ENCODE results near the gene LRMDA. TPM values are rescaled to one million over a fixed set of nuclear protein-coding genes. Genes with fewer than 3 reads are reported as not detected.
A peak's percentile ranks its signal among the peaks of the same experiment; 100 is the strongest.

LRMDA gene
- total RNA-seq, 1 experiment from 2014 or later: 1.2 TPM

GRCh38 chr10:76428551-76429367, 997.3 kb downstream of the LRMDA start:
- no peak overlapping the region for H3K27ac ChIP-seq (ENCODE audit: low read length)
- H3K4me1 ChIP-seq (ENCODE audit: insufficient read depth, low read length): peaks cover 25% of the 10 kb centered on the region
- POLR2A ChIA-PET (ENCODE audit: unreplicated experiment): no interaction called here
- DNase-seq (peak; percentile 87), ATAC-seq (peak; percentile 12; the same call in 1 of the 2 replicates)
- 0 out of 2 replicates have a peak overlapping the region, but pooled peaks have one; percentile 3 for H2AFZ ChIP-seq (ENCODE audit: low read length)
- H3F3A ChIP-seq (ENCODE audit: low read length, unreplicated experiment): no peaks in the 10 kb centered on the region
- no peak overlapping the region for H3K9ac ChIP-seq (ENCODE audit: low read length)
- 0 out of 2 replicates have a peak, but pooled peaks cover 3% of the 10 kb centered on the region for H3K9me2 ChIP-seq (replicated peaks; ENCODE audit: low read length)
- H3K4me2 ChIP-seq (ENCODE audit: low read length): no peak overlapping the region
- BruUV-seq (replicated peaks): no TSS peak
- no peaks in the 10 kb centered on the region for H3K27me3 ChIP-seq (ENCODE audit: low read length)
- intact Hi-C loops (cut with micrococcal nuclease): no loop called here
- no peaks in the 10 kb centered on the region for H3K36me3 ChIP-seq (ENCODE audit: low read depth, low read length)
- no peaks in the 10 kb centered on the region for H3K79me2 ChIP-seq (ENCODE audit: low read length)
- no peak for TF ChIP-seq CTCF (conservative IDR thresholded peaks at IDR 0.05; ENCODE audit: low read depth, low read length)
- CTCF ChIA-PET: no interaction called here
- no peaks in the 10 kb centered on the region for H4K20me1 ChIP-seq (ENCODE audit: low read length)
- no peak overlapping the region for H3K4me3 ChIP-seq (ENCODE audit: low read length)
- H3K9me3 ChIP-seq (ENCODE audit: low read length): no peaks in the 10 kb centered on the region

DNA sequence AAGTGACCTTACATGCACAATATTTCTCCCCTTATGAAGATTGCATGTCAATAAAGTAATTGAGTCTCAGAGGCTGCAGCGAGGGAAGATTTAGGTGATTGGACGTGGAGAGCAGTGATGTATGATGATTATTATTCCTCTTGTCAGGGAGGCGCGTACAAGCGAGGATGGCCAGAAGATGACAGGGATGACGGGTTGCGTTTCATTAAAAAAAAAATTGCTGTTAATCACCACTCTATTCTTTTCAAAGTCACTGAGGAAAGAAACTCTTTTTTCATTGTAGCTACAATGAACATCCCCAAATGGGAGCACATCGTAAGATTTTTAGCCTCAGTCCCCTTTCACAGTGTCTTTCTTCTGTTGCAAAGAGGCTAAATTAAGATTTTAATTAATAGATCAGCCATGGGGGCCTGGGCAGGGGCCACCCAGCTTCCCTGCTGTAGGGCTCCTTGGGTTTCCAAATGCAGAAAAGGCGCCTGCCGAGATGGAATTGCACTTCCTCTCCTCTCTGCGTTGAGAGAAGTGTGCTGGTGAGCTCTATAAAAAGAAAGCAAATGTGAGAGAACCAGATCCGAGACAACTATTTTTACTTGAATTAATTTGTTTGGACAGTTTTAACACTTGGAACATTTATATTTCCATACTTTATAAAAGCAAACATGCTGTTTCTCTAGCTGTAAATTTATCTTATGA, 998.1 kb downstream of the LRMDA start:
- Histone ChIP-seq H3F3A (ENCODE audit: low read length, unreplicated experiment) (no peaks in the 10 kb centered on the region), H3K36me3 (ENCODE audit: low read depth, low read length) (no peaks in the 10 kb centered on the region), H3K27ac (ENCODE audit: low read length) (no peak overlapping the region), H3K9ac (ENCODE audit: low read length) (no peak overlapping the region), H3K4me3 (ENCODE audit: low read length) (no peak overlapping the region), H3K9me3 (ENCODE audit: low read length) (no peaks in the 10 kb centered on the region), H3K4me2 (ENCODE audit: low read length) (no peak overlapping the region), H3K79me2 (ENCODE audit: low read length) (no peaks in the 10 kb centered on the region), H3K27me3 (ENCODE audit: low read length) (no peaks in the 10 kb centered on the region), H2AFZ (ENCODE audit: low read length) (no peak overlapping the region), H3K9me2 (replicated peaks; ENCODE audit: low read length) (0 out of 2 replicates have a peak, but pooled peaks cover 3% of the 10 kb centered on the region), H4K20me1 (ENCODE audit: low read length) (no peaks in the 10 kb centered on the region), H3K4me1 (ENCODE audit: insufficient read depth, low read length) (peaks cover 29% of the 10 kb centered on the region)
- no peak for ATAC-seq
- ChIA-PET POLR2A (ENCODE audit: unreplicated experiment) (no interaction called here), CTCF (no interaction called here)
- TF ChIP-seq EZH2 (IDR thresholded peaks at IDR 0.05; ENCODE audit: low read length, unreplicated experiment): no peak
- TF ChIP-seq EZH2phosphoT487 (IDR thresholded peaks at IDR 0.05; ENCODE audit: borderline replicate concordance, low read length): no peak
- TF ChIP-seq CTCF (conservative IDR thresholded peaks at IDR 0.05; ENCODE audit: low read depth, low read length): no peak
- no peak for DNase-seq
- no TSS peak for BruUV-seq (replicated peaks)
- intact Hi-C loops (cut with micrococcal nuclease): loop anchor here (5.0 kb wide), 1 partner anchor 553 kb away; no protein-coding TSS in a partner anchor
